DMS153 (cell line): ENCODE measurements around the gene RPS2.
"Not testable (repeated sequence)": the region's sequence is repeated elsewhere in the genome, so short reads cannot be mapped to it uniquely, and the experiment has no call there.

Source experiments
- DNase-seq: peaks from one replicate; lab custom pipeline; 2025; lab: John Stamatoyannopoulos, UW

The RPS2 gene

DNA sequence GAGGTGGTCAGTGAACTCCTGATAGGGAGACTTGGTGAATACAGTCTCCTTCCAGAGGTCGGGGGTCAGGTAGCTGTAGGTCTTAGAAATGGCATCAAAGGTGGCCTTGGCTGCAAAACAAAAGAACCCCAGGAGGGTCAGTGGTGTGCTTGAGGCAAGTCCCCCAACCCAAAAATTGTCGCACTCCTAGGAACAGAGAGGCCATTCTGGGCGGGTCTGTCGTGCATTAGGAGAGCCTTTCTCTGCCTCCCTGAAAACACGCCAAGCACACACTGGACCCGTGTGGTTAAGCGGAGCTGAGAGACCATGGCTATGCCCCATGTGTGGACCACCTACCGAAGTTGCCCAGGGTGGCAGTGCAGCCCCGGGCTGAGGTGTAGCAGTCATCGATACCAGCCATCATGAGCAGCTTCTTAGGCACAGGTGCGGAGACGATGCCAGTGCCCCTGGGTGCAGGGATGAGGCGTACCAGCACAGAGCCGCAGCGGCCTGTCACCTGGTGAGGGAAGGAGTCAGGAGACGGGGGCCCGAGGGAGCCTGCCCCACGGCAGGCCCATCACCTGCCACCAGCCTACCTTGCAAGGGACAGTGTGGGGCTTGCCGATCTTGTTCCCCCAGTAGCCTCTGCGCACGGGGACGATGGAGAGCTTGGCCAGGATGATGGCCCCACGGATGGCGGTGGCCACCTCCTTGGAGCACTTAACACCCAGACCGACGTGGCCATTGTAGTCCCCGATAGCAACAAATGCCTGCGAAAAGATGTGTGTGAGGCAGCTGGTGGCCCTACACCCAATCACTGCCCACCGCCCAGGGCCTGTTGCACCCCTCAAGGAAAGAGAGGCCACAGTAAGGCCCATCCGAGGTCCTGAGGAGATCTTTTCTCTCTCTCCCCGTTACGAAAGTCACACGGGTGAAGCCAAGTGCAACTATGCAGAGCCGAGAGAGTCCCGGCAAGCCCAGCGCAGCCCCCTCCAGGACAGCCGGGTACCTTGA lies 2.2 kb downstream of the RPS2 start:
- not testable (repeated sequence) for DNase-seq

DNA sequence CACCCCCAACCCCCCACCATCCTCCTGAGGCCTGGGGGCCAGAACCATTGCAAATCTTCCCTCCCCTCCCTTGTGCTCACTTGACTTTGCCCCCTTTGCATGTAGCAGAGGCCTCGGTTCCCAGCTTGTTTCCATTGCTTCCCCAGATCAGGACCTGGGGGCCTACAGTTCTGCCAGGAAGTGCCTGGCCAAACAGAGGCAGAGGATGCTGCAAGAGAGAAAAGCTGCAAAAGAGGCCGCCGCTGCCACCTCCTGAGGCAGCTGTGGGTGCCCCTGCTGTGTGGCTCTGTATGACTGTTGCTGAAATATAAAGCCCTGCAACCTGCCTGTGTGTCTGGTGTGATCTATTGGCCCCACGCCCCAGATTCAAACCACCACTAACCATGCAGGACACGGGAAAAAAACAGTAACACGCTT lies 3.0 kb downstream of the RPS2 start:
- no peak for DNase-seq

DNA sequence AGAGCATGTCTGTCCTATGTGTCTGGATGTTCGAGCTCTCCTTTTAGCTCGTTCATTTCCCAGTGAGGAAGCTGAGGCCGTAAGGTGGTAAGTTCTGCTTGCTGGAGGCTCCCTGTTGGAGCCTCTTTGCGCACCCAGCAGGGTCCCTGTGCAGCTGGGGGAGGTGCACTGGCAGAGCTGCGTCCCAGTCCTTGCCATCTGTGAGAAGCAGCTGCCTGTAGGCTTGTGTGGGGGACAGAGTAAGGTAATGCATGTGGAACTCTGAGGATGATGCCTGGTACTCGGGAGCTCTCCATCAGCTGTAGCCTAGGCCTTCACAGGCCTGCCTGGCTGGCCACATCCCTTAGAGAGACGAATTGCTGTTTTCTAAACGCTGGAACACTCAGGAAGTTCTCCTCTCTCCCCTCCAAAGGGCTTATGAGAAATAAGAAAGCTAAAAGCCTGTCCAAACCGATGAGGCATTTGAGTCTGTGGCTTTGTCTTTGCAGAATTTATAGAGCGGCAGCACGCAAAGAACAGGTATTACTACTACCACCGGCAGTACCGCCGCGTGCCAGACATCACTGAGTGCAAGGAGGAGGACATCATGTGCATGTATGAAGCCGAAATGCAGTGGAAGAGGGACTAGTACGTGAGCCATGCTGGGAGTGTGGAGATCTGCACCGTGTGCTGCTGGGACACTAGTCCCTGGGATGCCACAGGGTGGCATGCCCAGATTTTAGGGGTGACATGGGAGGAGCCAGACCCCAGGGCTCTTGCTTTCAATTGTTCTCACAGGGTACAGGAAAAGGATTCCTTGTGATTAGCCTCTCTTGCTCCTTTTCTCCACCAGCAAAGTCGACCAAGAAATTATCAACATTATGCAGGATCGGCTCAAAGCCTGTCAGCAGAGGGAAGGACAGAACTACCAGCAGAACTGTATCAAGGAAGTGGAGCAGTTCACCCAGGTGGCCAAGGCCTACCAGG lies 3.7 kb downstream of the RPS2 start:
- no peak for DNase-seq

DNA sequence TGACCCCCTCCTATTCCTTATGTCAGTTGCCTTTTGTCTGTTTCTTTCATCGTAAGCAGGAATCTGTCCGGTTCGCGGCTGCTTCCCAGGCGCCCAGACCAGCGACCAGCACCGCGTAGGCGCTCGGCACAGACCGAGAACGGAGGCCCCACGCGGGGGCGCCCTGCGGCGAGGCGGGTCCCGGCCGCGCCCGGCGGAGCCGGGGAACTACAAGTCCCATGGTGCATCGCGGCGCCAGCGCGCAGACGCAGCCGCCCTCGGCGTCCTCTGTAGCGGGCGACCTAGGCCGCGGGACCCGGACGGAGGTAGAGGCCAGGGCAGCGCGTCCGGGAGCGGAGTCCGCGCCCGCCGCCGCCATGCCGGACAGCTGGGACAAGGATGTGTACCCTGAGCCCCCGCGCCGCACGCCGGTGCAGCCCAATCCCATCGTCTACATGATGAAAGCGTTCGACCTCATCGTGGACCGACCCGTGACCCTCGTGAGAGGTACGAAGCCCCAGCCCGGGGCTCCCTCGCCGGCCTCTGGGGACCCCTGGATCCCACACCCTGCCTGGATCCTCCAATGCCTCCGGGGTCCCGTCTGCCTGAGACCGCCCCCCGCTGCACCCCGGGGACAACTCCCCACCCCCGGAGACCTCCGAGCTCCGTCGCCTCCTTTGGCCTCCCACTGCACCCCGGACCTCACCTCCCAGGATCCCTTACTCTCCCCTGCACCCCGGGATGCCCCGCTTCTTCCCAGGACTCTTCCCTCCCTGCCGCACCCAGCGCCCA lies 5.2 kb downstream of the RPS2 start, which contains the start of gene NDUFB10:
Gene NDUFB10, plus strand, starts transcription at position 270 of the 771 bp plus-strand sequence. Its CDS starts 87 bp downstream, at position 357.
- DNase-seq = peak; percentile 72

DNA sequence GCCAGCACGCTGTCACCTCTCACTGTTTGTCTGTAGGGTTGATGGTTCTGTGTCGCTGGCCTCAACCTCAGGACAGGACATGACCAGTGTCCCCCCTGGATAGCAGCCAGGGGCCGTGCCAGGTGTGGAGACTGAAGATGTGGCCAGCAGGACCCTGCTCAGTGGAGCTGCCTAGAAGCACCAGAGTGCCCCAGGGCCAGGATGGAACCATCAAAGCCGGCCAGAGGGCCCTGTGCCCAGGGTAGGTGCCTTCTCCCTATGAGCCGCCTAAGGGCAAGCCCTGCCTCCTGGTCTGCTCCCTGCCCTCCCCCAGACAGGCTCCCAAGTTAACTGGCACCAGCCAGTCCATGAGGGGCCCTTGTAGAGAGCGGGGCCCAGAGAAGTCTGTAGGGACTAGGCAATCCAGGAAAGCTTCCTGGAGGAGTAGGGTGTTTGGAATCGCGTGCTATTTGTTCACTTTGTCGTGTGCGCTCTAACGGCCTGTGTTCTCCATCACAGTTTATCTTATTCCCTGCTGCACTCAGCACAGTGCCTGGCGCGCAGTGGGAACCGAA lies 5.8 kb downstream of the RPS2 start:
- no peak for DNase-seq

DNA sequence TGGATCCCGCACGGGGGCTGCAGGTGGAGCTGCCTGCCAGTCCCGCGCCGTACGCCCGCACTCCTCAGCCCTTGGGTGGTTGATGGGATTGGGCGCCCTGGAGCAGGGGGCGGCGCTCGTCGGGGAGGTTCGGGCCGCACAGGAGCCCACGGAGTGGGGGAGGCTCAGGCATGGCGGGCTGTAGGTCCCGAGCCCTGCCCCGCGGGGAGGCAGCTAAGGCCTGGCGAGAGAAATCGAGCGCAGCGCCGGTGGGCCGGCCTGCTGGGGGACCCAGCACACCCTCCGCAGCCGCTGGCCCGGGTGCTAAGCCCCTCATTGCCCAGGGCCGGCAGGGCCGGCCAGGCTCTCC lies 6.5 kb downstream of the RPS2 start:
- DNase-seq = not testable (repeated sequence)

DNA sequence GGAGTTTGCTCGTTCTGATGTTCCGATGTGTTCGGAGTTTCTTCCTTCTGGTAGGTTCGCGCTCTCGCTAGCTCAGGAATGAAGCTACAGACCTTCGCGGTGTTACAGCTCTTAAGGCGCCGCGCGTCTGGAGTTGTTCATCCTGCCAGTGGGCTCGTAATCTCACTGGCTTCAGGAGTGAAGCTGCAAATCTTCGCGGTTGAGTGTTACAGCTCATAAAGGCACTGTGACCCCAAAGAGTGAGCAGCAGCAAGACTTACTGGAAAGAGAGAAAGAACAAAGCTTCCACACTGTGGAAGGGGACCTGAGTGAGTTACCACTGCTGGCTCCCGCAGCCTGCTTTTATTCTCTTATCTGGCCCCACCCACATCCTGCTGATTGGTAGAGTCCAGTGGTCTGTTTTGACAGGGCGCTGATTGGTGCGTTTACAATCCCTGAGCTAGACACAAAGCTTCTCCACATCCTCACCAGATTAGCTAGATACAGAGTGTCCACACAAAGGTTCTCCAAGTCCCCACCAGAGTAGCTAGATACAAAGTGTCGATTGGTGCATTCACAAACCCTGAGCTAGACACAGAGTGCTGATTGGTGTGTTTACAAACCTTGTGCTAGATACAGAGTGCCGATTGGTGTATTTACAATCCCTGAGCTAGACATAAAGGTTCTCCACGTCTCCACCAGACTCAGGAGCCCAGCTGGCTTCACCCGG lies 7.0 kb downstream of the RPS2 start:
- DNase-seq = not testable (repeated sequence)

DNA sequence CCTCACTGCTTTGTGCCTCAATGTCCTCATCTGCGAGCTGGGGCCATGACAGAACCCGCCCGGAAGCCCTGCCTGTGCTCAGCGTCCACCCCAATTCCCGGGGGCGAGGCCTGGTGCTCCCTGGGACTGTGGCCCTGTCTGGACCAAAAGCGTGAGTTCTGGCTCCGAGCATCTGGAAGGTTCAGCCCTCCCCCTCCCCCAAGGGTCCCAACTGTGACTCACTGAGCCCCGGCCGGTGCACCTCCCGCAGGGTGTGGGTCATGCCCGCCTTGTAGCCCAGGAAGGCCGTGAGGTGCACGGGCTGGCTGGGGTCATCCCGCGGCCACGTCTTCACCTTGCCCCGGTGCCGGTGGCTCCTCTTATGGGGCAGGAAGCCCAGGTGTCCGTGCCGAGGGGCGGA lies 10.9 kb downstream of the RPS2 start:
- DNase-seq = no peak

DNA sequence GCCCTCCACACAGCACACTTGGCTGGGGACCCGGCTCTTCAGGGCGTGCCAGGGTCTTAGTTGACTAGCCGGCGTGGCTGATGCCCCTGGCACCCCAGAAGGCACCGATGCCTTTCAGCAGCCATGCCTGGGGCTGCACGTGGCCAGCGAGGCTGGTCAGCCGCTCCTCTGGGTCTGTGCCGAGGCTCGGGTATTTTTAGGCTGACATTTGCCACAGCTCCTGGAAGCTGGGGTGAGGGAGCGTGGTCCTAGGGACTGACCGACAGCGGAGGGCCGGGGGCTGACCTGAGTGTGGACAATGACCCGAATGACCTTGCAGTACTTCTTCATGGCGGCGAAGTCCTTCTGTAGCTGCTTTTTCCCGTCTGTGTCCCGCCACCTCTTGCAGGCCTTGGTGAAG lies 14.1 kb downstream of the RPS2 start:
- DNase-seq = no peak

DNA sequence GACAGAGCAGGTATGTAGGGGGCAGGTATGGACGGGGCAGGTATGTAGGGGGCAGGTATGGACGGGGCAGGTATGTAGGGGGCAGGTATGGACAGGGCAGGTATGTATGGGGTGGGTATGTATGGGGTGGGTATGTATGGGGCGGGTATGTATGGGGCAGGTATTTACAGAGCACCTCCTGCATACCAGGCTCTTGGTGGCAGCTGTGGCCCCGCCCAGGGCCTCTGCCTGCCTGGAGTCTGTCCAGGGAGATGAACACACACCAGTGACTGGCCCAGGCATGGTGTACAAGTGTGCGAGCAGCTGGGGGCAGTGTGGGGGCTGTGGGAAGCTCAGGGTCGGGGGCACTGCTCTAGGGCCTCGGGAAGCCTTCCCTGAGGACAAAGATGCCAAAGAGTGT lies 14.6 kb downstream of the RPS2 start:
- DNase-seq = no peak

DNA sequence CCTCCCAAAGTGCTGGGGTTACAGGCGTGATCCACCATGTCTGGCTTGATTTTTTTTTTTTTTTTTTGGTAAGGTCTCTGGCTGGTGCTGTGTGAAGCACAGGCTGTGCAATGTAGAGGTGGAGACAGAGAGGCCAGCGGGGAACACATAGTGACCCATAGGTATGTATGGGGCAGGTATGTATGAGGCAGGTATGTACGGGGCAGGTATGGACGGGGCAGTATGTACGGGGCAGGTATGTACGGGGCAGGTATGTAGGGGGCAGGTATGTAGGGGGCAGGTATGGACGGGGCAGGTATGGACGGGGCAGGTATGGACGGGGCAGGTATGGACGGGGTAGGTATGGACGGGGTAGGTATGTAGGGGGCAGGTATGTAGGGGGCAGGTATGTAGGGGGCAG lies 15.1 kb downstream of the RPS2 start:
- DNase-seq = no peak

DNA sequence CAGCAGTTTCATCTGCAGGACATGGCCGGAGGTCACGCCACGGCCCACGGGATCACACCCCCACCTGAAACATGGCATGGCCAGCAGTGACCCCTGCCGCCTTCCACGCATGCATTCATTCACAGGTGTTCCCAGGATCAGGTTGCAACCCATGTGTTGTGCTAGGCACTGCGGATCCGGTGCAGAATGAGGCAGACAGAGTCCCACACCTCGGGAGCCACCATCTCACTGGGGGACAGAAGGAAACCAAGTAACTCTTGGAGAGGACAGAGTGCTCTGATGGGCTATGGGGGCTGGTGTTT lies 17.3 kb downstream of the RPS2 start:
- no peak for DNase-seq

DNA sequence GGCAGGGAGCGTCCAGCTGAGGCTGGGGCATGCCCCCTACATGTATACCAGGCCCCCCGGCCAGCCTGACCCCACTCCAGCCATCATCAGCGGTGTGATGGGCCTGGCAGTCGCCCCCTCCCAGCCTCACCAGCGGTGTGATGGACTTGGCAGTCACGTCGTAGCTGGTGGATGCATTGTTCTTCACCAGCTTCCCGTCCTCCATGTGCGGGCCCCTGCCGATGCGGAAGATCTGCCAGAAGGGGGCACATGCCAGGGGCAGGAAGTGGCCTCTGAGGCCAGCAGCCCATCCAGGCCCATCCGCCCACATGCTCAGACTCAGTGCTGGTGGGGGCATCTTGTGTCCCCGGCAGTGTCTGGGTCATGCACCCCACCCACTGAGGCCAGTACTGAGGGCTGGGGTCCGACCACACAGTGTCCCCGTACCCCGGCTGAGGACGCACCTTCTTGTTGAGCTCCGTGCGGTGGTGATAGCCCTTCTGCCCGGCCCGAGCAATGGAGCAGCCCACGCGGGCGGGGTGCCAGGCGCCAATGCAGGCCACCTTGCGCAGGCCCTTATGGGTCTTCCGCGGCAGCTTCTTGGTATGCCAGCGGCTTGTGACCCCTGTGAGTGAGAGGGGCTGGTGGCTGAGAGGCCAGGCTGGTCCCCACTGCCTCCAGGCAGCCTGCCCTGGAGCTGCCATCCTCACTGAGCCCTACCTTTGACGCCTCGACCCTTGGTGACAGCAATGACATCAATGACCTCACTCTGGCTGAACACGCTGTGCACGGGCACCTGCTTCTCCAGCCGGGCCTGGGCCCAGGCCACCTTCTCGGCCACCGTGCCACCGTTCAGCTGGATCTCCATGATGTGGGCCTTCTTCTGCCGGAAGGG lies 17.9 kb downstream of the RPS2 start:
- no peak for DNase-seq

DNA sequence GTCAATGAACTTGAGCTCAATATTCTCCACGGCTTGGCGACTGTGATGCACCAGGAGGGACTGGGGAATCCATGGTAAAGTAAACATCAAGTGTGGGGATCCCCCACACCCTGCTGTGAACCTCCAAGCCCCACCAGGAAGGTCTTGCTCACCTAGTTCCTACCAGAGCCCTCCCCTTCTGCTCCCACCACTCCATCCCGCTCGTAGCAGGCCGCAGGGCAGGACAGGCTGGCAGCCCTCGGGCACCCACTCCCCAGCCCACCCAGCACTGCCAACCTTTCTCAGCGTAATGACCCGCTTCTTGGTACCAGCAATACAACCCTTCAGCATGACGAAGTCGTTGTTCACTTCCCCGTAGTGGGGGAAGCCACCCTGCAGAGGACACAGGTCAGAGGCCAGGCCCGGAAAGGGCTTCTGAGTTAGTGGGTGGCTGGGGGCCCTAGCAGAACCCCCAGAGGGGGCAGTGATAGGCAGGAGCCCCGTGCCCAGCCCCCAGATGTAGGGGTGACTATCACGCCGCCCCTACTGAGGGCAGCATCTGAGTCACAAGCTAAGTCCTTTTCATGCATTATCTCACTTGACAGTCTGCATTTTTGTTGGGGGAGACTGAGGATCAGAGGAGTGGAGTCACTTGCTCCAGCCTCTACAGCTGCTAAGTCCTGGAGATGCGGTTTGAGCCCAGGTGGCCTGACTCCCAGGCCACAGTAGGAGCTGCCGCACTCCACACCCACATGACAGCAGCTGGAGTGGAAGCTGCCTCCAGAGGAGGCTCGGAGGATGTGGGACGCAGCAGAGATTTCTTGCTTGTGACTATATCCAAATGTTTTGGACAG lies 18.9 kb downstream of the RPS2 start:
- no peak for DNase-seq

DNA sequence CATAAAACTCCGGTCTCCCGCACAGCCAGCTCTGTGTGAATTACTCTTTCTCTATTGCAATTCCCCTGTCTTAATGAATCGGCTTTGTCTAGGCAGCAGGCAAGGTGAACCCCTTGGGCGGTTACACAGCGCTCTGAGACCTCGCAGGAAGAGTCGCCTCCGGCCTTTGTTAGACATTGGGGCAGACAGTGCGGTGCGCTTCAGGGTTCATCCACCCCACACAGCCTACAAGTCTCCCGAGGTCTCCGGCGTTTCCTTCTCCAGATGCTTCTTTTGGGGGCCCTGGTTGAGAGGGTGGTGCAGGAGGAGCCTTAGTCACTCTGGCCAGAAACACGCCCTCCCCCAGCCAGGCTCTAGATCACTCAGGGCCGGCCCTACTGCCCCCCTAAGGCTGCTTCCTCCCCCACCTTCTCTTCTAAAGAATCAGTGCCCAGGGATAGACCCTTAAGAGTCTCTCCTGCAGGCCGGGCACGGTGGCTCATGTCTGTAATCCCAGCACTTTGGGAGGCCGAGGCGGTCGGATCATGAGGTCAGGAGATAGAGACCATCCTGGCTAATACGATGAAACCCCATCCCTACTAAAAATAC lies 19.9 kb downstream of the RPS2 start:
- no peak for DNase-seq

DNA sequence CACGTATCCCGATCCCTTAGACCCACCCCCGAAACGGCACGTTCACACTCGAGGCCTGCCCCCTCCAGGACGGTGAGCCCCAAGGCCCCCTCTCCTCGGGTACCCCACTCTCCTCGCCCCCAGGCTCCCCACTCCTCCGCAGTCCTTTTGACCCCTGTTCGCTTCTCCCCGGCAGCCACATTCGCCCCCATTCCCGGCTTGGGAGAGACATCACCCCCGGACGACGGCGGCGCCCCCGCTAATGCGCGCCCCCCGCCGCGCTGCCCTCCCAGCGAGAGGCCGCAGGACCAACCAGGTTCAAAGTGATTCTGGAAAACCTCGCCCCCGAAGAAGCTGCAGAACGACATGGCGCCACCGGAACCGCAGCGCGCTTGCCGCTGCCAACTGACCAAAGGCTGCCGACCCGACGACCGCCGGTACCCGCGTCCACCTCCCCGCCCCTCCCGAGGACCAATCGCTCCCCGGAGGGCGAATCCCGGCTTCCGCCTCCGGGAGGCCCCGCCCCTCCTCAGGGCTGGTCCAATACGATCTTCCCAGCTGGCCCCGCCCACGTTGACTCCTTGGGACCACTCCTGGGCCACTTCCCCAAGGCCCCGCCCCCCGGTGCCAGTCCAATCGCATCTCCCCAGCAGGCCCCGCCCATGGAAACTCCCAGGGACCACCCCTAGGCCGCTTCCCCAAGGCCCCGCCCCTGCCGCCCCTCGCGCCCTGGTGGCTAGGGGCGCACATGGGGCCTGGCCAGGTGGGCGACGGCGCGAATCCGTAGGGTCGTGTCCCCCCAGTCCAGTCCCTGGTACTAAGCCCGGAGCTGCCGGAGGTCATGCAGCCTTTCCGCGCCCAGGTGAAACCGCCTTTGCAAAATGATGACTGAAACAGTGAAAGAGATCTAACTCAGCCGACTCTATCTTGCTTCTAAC lies 21.6 kb downstream of the RPS2 start, which contains the start of gene MSRB1:
Gene MSRB1, minus strand, starts transcription at position 390 of the 917 bp plus-strand sequence. Its CDS starts 43 bp downstream, at position 347.
- DNase-seq = peak; percentile 96

DNA sequence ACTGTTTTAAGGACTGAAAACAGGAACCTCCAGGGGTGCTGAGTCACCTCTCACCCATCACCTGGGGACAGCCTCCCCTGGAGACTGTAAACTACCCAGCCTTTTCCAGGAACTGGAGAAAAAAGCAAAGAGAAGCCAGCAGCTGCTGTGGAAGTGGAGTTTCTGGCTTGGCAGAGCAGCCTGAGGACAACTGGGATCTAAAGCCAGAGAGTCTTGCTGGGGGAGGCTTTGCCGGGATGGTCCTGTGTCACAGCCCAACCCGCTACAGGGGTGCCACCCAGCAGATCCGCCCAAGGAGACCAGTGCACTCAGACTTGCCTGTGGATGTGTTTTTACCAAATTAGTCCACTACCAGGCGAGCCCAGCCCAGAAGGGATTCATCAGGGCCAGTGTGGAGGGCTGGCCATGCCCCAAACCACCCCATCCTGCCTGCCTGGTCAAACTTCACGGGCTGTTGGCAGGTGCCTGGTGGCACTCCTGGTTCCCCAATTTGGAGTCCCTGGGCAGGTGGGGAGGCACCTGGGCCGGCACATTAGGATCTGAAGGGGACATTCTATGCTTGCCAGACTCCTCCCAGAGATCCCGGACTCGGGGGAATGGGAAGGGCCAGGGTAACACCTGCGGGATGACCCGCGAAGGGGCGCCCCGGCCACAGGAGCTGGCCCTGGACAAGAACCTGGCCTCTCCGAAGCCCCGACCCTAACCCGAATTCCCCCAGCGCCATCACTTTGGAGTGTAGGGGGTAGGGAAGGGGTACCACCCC lies 22.4 kb downstream of the RPS2 start:
- DNase-seq = no peak
